GM19193 (cell line): ENCODE results near the gene COL27A1.

Source experiments
- POLR2A ChIP-seq: IDR thresholded peaks from 4 replicates; pipeline ENCODE4 v1.6.1; 2011; ENCODE audit not compliant: insufficient read depth, insufficient read length; ENCODE audit errors: extremely low read depth

Gene COL27A1

GRCh38 chr9:114192539-114192938, 37.2 kb downstream of the COL27A1 start:
- TF ChIP-seq POLR2A, result no peak

- TF ChIP-seq POLR2A, result no peak
These were observed 37.8 kb downstream of the COL27A1 start for GRCh38 chr9:114193090-114193489.

DNA sequence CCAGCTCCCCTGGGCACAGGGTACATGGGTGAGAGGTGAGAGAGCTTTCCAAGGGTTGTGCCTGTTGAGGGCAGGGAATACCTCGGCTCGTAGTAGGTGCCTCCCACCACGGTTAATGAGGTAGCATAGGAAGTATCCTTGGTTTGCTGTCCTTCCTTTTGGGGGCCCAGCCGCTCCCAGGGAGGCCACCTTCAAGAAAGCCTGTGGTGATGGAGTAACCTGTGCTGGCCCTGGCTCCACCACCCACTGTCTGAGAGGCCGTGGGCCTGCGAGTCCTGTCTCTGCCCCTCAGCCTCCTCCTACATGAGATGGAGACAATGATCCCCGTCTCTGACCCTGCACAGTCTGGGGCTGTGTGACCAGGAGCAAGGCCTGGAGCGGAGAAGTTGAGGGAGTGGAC, 40.8 kb downstream of the COL27A1 start:
- no peak for TF ChIP-seq POLR2A

DNA sequence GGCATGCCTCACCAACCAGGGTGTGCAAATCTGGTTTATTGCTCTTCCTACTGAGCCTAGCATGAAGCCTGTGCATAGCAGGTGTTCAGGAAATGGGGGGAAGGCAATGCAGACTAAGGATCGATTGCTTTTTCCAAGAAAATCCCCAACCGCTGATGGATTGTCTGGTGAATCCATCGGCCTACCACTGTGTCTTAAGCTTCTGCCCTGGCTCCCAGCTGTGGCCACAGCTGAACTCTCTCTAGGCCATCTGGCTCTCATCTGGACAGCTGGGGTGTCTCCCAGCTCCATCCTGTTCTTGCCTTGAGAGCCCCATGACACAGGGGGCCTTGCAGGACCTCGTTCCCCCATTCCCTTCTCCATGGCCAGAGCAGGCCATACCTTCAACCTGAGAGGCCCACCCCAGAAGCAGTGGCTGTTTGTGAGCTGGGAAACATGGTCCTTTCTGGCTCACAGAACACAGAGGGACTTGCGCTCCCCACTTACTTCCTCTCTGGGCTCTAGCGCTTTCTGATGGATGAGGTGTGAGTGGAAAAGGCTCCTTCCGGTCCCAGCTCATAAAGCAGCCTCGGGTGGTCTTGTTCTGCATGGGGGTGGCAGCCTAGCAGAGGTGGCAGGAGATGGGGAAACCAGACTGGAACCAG, 41.8 kb downstream of the COL27A1 start:
- no peak for TF ChIP-seq POLR2A

- no peak for TF ChIP-seq POLR2A
These were observed 43.1 kb downstream of the COL27A1 start for GRCh38 chr9:114198249-114199040.

GRCh38 chr9:114200721-114201300, 45.5 kb downstream of the COL27A1 start:
- TF ChIP-seq POLR2A, result no peak

DNA sequence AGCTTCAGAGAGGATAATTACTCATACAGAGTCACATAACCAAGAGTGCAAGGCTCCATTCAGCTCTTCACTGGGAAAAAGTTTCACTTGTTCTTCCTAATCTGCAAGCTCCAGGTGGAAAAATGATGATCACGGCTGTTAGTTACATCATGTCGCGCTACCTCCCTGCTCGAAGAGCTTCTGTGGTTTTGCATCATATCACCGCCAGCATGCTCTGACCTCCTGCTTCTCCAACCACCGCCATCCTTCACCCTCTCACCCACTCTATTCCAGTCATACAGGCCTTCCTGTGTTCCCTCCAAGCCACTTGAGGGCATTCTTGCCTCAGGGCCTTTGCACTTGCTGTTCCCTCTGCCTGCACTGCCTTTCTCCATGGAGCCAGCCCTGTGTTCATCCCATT, 47.1 kb downstream of the COL27A1 start:
- TF ChIP-seq POLR2A, result no peak

GRCh38 chr9:114202849-114203248, 47.5 kb downstream of the COL27A1 start:
- no peak for TF ChIP-seq POLR2A

DNA sequence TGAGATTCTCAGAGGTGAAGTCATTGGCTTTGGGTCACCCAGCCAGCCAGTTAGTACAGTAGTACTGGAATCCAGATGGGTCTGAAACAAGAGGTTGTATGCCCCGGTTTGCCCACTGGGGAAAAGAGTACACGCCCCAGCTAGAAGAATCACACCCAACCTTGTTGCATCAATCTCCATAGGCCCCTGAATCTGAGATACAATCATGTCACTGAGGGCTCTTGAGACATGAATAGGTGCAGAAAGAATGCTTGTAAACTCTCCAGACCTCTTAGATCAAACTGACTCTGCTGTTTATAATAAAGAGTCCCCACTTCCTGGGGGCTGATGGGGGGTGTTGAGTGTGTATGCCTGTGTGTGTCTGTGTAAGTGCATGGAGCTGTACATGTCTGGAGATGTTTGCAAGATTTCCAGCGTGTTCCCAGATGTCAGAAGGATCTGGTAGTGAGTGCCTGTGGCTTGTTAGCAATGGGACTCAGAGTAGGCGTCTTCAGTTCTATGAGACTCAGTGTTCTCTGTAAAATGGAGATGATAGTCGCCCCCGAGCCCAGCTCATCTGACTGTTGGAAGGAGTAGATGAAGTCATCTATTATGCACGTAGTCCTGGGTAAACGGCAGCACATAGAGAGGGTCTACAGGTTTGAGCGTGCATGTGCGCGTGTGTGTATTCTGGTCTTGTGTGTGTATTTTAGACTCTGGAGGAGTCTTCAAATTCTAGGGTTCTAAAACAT, 48.2 kb downstream of the COL27A1 start:
- no peak for TF ChIP-seq POLR2A

- no peak for TF ChIP-seq POLR2A
These were observed 48.9 kb downstream of the COL27A1 start for GRCh38 chr9:114204265-114204664.

DNA sequence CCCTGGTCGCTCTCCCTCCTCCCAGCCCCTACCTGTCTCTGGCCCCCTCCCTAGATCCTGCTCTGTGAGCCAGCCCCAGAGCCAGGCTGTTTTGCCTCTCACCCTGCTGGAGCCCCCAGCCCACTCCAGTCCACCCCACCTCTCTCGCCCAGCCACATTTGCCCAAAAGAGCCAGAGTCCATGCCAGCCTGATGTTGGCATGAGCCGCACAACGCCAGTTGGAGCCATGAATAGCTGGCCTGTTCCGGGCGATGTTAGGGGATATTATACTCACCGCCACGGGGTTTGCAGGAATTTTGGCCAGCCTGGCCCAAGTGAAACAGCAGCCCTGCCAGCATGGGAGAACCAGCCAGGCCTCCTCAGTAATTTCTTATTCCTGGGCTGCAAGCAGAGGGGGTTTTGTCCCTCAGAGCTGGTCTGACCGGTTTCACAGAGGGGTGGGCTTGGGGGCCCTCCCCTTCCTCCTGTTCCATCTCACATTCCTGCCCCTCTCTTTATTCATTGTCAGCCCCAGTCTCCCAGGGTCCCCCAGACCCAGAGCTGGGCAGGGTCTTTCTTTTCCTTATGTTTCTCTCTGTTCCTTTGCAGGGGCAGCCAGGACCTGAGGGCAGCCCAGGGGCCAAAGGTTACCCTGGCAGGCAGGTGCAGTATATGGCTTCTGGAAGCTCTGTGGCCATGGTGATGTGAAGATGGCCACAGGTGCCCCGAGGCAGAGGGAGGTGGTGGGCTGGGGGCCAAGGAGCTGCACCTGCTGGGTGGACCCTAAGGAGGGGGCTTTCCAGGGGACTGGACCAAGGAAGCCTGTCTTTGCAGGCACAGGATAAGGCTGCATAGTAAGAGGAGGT, 50.1 kb downstream of the COL27A1 start:
- no peak for TF ChIP-seq POLR2A

DNA sequence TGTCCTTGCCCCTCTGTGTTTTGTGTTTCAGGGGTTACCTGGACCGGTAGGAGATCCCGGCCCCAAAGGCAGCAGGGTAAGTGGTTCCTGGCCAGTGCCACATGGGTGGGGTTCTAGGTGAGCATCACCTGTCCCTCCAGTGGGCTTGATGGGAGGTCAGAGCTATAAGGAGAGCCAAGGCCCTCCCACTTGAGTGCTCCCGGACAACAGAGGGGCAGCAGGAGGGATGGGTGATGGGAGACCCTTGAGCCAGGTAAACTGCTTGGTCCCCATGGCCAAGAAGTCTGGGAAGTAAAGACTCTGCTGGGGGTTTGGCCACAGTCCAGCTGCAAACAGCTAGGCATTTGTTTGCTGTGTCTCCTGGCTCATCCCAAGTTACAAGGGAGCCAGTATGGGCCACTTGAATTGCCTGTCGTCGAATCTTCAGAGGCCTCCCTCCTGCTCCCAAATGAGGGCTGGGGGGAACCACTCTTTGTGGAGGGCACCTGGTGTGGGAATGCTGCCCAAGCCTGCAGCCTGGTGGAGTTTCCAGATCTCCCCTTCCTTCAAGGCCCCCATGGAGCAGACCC, 51.0 kb downstream of the COL27A1 start:
- no peak for TF ChIP-seq POLR2A

DNA sequence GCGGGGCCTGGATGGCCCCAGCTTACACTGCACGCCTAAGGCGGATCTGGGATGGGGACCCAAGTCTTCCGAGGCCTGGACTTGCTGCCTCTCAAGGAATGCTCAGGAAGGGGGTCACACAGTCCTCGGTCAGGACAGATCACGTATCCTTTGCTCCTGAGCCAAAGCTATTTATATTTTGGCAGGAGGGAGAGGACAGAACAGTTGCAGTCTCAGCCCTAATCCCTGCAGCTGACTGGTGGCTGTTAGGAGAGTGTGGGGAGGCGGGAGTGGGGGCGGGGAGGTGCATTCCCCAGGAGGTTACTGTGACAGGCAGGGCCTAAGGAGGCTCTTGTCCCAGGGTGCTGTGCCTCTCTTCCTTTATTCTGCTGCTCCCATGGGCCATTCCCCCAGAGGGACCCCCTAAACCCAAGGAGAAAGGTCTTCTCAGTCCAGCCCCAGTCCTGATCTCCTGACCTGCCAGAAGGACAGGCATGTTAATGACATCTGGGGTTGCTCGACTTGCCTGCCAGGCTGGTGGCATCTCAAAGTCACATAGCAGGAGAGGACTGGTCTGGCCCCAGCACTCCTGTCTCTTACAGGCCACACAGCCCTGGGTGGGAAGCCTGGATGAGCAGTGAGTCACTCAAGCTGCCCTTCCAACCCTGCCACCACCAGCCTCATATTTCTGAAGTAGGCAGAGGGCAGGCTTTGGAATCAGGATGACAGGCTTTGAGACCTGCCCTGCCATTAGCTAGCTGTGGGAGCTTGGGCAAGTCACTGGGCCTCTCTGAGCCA, 51.9 kb downstream of the COL27A1 start:
- no peak for TF ChIP-seq POLR2A
